A549 (cell line): ENCODE results near the gene RPL13. TPM values are rescaled to one million over a fixed set of nuclear protein-coding genes. Genes with fewer than 3 reads are reported as not detected.

Source experiments
- ATAC-seq, 2 experiments: fragments of 200-7000 bp in 1 of 2; fragments of >200 bp in 1 of 2; cut with Nextera tagmentation in 1 of 2; cut with Tn5 transposase in 1 of 2; 3 replicates each; pipeline versions ENCODE4 v1.8.0 to v1.9.1; 2018 to 2020; ENCODE audit warnings: mild to moderate bottlenecking in 1 of 2, moderate library complexity in 1 of 2
- CTCF ChIA-PET: fragments of 300-600 bp; sonication (Branson Sonifier 250); formaldehyde crosslinking; extraction: SDS; loops from one replicate; lab custom pipeline; 2021; ENCODE audit warnings: antibody characterized with exemption, inconsistent platforms; lab: Yijun Ruan, JAX
- POLR2A ChIA-PET: fragments of 350-600 bp; formaldehyde crosslinking; extraction: SDS; loops from one replicate; lab custom pipeline; 2021; ENCODE audit warnings: antibody characterized with exemption, inconsistent platforms; lab: Yijun Ruan, JAX
- DNase-seq, 2 experiments: peaks; one replicate each; pipeline versions ENCODE4 v3.0.0 to v3.0.0-alpha.2; 2011 to 2016; ENCODE audit warnings: low read depth in 1 of 2, low spot score in 1 of 2
- FAIRE-seq: peaks from 2 replicates; lab custom pipeline; 2011; peaks lifted over from hg19 to GRCh38; lab: Jason Lieb, UNC
- H3K27ac ChIP-seq, 2 experiments: fragments of >200 bp; sonication (Bioruptor Twin); formaldehyde crosslinking; 3 replicates each; pipeline ENCODE4 v1.5.1; 2016 to 2017
- H3K4me1 ChIP-seq: fragments of >200 bp; sonication (Bioruptor Twin); formaldehyde crosslinking; 3 replicates; pipeline ENCODE4 v1.6.1; 2016
- H3K4me2 ChIP-seq: fragments of >200 bp; sonication (Bioruptor Twin); formaldehyde crosslinking; 3 replicates; pipeline ENCODE4 v1.6.1; 2016
- H3K4me3 ChIP-seq: fragments of >200 bp; sonication (Bioruptor Twin); formaldehyde crosslinking; 3 replicates; pipeline ENCODE4 v1.5.1; 2016
- H3K9me3 ChIP-seq: fragments of >200 bp; sonication (Bioruptor Twin); formaldehyde crosslinking; 3 replicates; pipeline ENCODE4 v1.6.1; 2016
- BCL3 ChIP-seq: fragments of >200 bp; sonication (Bioruptor Twin); formaldehyde crosslinking; IDR thresholded peaks from 3 replicates; pipeline ENCODE4 v1.6.1; 2016
- CBX2 ChIP-seq: fragments of 200-600 bp; sonication (generic); IDR thresholded peaks from 2 replicates; pipeline ENCODE4 v1.6.1; 2016; ENCODE audit warnings: low read depth, mild to moderate bottlenecking, borderline replicate concordance
- CBX8 ChIP-seq: fragments of 200-600 bp; sonication (generic); IDR thresholded peaks from 2 replicates; pipeline ENCODE4 v1.6.1; 2016
- CEBPB ChIP-seq, 2 experiments: fragments of >200 bp in 1 of 2; sonication (Bioruptor Twin) in 1 of 2; formaldehyde crosslinking in 1 of 2; IDR thresholded peaks; 2 replicates each; pipeline ENCODE4 v1.6.1; 2012 to 2016
- CHD2 ChIP-seq: fragments of 150-350 bp; IDR thresholded peaks from 2 replicates; pipeline ENCODE4 v1.6.1; 2014; ENCODE audit warnings: low read length; ENCODE audit not compliant: partially characterized antibody
- CHD4 ChIP-seq: fragments of 200-600 bp; sonication (generic); IDR thresholded peaks from 2 replicates; pipeline ENCODE4 v1.6.1; 2016; ENCODE audit warnings: antibody characterized with exemption, mild to moderate bottlenecking, borderline replicate concordance
- EHF ChIP-seq: fragments of 250-450 bp; sonication (Bioruptor Pico); IDR thresholded peaks from 2 replicates; pipeline ENCODE4 v1.5.0; 2020; ENCODE audit warnings: mild to moderate bottlenecking
- EHMT2 ChIP-seq: fragments of 200-600 bp; sonication (generic); IDR thresholded peaks from 2 replicates; pipeline ENCODE4 v1.6.1; 2016; ENCODE audit warnings: antibody characterized with exemption, low read depth, mild to moderate bottlenecking, moderate library complexity
- FOSL2 ChIP-seq, 2 experiments: fragments of 450-650 bp in 1 of 2; fragments of >200 bp in 1 of 2; sonication (Bioruptor Twin) in 1 of 2; formaldehyde crosslinking; IDR thresholded peaks; 2 replicates each; pipeline versions ENCODE4 v1.5.0 to v1.6.1; 2016 to 2020; ENCODE audit warnings: mild to moderate bottlenecking in 1 of 2, moderate library complexity in 1 of 2
- HDAC2 ChIP-seq: fragments of 200-600 bp; sonication (generic); IDR thresholded peaks from 2 replicates; pipeline ENCODE4 v1.6.1; 2016
- HES2 ChIP-seq: fragments of >200 bp; sonication (Bioruptor Twin); formaldehyde crosslinking; IDR thresholded peaks from 2 replicates; pipeline ENCODE4 v1.6.1; 2016
- HOXB13 ChIP-seq: fragments of 250-450 bp; sonication (Bioruptor Pico); IDR thresholded peaks from 2 replicates; pipeline ENCODE4 v1.5.0; 2020; ENCODE audit warnings: low read depth, mild to moderate bottlenecking, moderate library complexity
- HOXB5 ChIP-seq: fragments of 250-450 bp; sonication (Bioruptor Pico); IDR thresholded peaks from 2 replicates; pipeline ENCODE4 v1.5.0; 2020; ENCODE audit warnings: mild to moderate bottlenecking, moderate library complexity
- JUN ChIP-seq, 2 experiments: fragments of >200 bp; sonication (Bioruptor Twin); formaldehyde crosslinking; IDR thresholded peaks; 2 replicates in 1 of 2; 3 replicates in 1 of 2; pipeline ENCODE4 v1.6.1; 2016 to 2017
- KDM1A ChIP-seq: fragments of 200-600 bp; sonication (generic); IDR thresholded peaks from 2 replicates; pipeline ENCODE4 v1.6.1; 2016; ENCODE audit warnings: low read depth, mild to moderate bottlenecking
- KDM5A ChIP-seq: fragments of 200-600 bp; sonication (generic); IDR thresholded peaks from 2 replicates; pipeline ENCODE4 v1.6.1; 2016; ENCODE audit warnings: antibody characterized with exemption, mild to moderate bottlenecking
- NFE2L2 ChIP-seq: fragments of 150-350 bp; conservative IDR thresholded peaks from 2 replicates; pipeline ENCODE4 v1.6.1; 2014; ENCODE audit warnings: low read length
- NPAS2 ChIP-seq: fragments of 250-450 bp; sonication (Bioruptor Pico); IDR thresholded peaks from 2 replicates; pipeline ENCODE4 v1.8.0; 2022; ENCODE audit warnings: mild to moderate bottlenecking, moderate library complexity, borderline replicate concordance
- PHF8 ChIP-seq: fragments of 200-600 bp; sonication (generic); IDR thresholded peaks from 2 replicates; pipeline ENCODE4 v1.6.1; 2016; ENCODE audit warnings: low read depth, mild to moderate bottlenecking, antibody characterized with exemption, moderate library complexity, borderline replicate concordance
- POLR2AphosphoS2 ChIP-seq: conservative IDR thresholded peaks from 2 replicates; pipeline ENCODE4 v1.6.1; 2012; ENCODE audit warnings: low read length, improper control_type of control experiment, inconsistent platforms
- RFX5 ChIP-seq: fragments of 450-650 bp; IDR thresholded peaks from 2 replicates; pipeline ENCODE4 v1.7.1; 2014; ENCODE audit warnings: antibody characterized with exemption, mild to moderate bottlenecking, moderate library complexity
- RNF2 ChIP-seq: fragments of 200-600 bp; sonication (generic); IDR thresholded peaks from 2 replicates; pipeline ENCODE4 v1.6.1; 2016; ENCODE audit warnings: low read depth, mild to moderate bottlenecking, antibody characterized with exemption, moderate library complexity, borderline replicate concordance
- SMC3 ChIP-seq: fragments of >200 bp; sonication (Bioruptor Twin); formaldehyde crosslinking; IDR thresholded peaks from 3 replicates; pipeline ENCODE4 v1.6.1; 2018; ENCODE audit warnings: inconsistent platforms
- SREBF2 ChIP-seq: fragments of 450-650 bp; IDR thresholded peaks from 2 replicates; pipeline ENCODE4 v1.6.1; 2014; ENCODE audit warnings: mild to moderate bottlenecking, moderate library complexity
- TFCP2L1 ChIP-seq: fragments of 250-450 bp; sonication (Bioruptor Pico); IDR thresholded peaks from 2 replicates; pipeline ENCODE4 v1.5.0; 2021; ENCODE audit warnings: mild to moderate bottlenecking
- TP53 ChIP-seq: fragments of 250-450 bp; sonication (Bioruptor Pico); IDR thresholded peaks from 2 replicates; pipeline ENCODE4 v1.5.0; 2021; ENCODE audit warnings: mild to moderate bottlenecking, moderate library complexity
- ZC3H11A ChIP-seq: fragments of 450-650 bp; IDR thresholded peaks from 2 replicates; pipeline ENCODE4 v1.6.1; 2014; ENCODE audit warnings: antibody characterized with exemption, mild to moderate bottlenecking
- ZNF302 ChIP-seq: fragments of 250-450 bp; sonication (Bioruptor Pico); IDR thresholded peaks from 2 replicates; pipeline ENCODE4 v1.9.0; 2021; ENCODE audit warnings: inconsistent platforms, mild to moderate bottlenecking, moderate library complexity
- WGBS: methylation state at CpG from one replicate; pipeline ENCODE4 v1.1.6; 2017; ENCODE audit errors: missing lambda C conversion rate; 5-methylcytosine and 5-hydroxymethylcytosine counted together
- polyA plus RNA-seq, 4 experiments: library from polyadenylated mRNA; depleted of rRNA in 3 of 4; stranded (reverse); fragments of >200 nt; fragmentation: RNase III in 1 of 4; extraction: RNeasy Plus Mini Kit Qiagen cat#74134 plus additional on column Dnase treatment in 1 of 4; gene quantifications; 2 replicates in 3 of 4; 3 replicates in 1 of 4; pipeline ENCODE4 v1.2.3, GENCODE V29; 2011 to 2017
- TF ChIP-seq, protein P1 (sequence below): fragments of 150-350 bp; IDR thresholded peaks from 2 replicates; pipeline ENCODE4 v1.6.1; 2014; ENCODE audit warnings: low read depth, mild to moderate bottlenecking, low read length
- TF ChIP-seq, protein P2 (sequence below): fragments of 200-600 bp; sonication (generic); IDR thresholded peaks from 2 replicates; pipeline ENCODE4 v1.6.1; 2016; ENCODE audit warnings: antibody characterized with exemption, mild to moderate bottlenecking, moderate library complexity

RPL13 gene
- polyA plus RNA-seq, 2 of the 4 experiments (the other 2 are of a cell fraction) = 2,911 to 3,044 TPM

DNA sequence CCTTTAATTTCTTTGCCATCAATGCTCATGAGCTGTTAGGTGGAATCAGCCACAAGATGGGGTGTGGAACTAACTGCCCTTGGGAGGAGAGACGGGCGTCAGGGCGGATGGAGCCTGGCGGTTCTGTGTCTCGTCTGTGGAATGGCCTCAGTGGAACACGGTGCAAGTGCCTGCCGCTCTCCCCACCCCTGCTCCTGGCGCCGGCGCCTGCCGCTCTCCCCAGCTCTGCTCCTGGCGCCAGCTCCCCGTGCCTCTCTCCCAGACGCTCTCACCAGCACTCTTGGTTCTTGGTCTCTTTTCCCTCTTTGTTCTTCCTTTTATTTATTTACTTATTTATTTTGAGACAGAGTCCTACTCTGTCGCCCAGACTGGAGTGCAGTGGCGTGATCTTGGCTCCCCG lies 13.2 kb upstream of the RPL13 start:
- no peak overlapping the region for H3K27ac ChIP-seq
- POLR2A ChIA-PET = no interaction called here
- H3K4me3 ChIP-seq = no peak overlapping the region
- no peak for FAIRE-seq
- no peaks in the 10 kb centered on the region for H3K9me3 ChIP-seq
- H3K4me2 ChIP-seq = no peak overlapping the region
- 96% methylated on average over 17 of the region's 17 CpGs for WGBS
- no peak for ATAC-seq
- no peak for DNase-seq
- H3K4me1 ChIP-seq = no peaks in the 10 kb centered on the region
- TF ChIP-seq PHF8 (no peak), CBX8 (no peak), HDAC2 (no peak), EHMT2 (no peak), RNF2 (no peak), TP53 (no peak), CEBPB (IDR thresholded peaks at IDR 0.05) (no peak), POLR2AphosphoS2 (no peak), EHF (CRISPR knock-in tag) (no peak), SMC3 (no peak), FOSL2 (IDR thresholded peaks at IDR 0.05) (no peak), FOSL2 (CRISPR knock-in tag; IDR thresholded peaks at IDR 0.05) (no peak), KDM1A (no peak), CHD2 (no peak), CBX2 (no peak), CHD4 (no peak), BCL3 (no peak), JUN (IDR thresholded peaks at IDR 0.05) (no peak)
- TF ChIP-seq, protein P1, sequence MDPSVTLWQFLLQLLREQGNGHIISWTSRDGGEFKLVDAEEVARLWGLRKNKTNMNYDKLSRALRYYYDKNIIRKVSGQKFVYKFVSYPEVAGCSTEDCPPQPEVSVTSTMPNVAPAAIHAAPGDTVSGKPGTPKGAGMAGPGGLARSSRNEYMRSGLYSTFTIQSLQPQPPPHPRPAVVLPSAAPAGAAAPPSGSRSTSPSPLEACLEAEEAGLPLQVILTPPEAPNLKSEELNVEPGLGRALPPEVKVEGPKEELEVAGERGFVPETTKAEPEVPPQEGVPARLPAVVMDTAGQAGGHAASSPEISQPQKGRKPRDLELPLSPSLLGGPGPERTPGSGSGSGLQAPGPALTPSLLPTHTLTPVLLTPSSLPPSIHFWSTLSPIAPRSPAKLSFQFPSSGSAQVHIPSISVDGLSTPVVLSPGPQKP = no peak
- TF ChIP-seq, protein P2, sequence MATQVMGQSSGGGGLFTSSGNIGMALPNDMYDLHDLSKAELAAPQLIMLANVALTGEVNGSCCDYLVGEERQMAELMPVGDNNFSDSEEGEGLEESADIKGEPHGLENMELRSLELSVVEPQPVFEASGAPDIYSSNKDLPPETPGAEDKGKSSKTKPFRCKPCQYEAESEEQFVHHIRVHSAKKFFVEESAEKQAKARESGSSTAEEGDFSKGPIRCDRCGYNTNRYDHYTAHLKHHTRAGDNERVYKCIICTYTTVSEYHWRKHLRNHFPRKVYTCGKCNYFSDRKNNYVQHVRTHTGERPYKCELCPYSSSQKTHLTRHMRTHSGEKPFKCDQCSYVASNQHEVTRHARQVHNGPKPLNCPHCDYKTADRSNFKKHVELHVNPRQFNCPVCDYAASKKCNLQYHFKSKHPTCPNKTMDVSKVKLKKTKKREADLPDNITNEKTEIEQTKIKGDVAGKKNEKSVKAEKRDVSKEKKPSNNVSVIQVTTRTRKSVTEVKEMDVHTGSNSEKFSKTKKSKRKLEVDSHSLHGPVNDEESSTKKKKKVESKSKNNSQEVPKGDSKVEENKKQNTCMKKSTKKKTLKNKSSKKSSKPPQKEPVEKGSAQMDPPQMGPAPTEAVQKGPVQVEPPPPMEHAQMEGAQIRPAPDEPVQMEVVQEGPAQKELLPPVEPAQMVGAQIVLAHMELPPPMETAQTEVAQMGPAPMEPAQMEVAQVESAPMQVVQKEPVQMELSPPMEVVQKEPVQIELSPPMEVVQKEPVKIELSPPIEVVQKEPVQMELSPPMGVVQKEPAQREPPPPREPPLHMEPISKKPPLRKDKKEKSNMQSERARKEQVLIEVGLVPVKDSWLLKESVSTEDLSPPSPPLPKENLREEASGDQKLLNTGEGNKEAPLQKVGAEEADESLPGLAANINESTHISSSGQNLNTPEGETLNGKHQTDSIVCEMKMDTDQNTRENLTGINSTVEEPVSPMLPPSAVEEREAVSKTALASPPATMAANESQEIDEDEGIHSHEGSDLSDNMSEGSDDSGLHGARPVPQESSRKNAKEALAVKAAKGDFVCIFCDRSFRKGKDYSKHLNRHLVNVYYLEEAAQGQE = no peak
- CTCF ChIA-PET = interaction anchor here (6.2 kb wide), 1 partner anchor 10 kb away, joined by 41 read pairs; no protein-coding TSS in a partner anchor

GRCh38 chr16:89547860-89548259 lies 12.6 kb upstream of the RPL13 start:
- FAIRE-seq (no peak), DNase-seq (no peak), ATAC-seq (no peak)
- 96% methylated on average over 20 of the region's 20 CpGs for WGBS
- H3K4me2 ChIP-seq = no peak overlapping the region
- CTCF ChIA-PET = interaction anchor here (1.2 to 6.2 kb wide), 2 partner anchors 10 to 11 kb away, joined by 5 to 41 read pairs; no protein-coding TSS in a partner anchor
- no peak overlapping the region for H3K4me3 ChIP-seq
- POLR2A ChIA-PET = no interaction called here
- no peaks in the 10 kb centered on the region for H3K4me1 ChIP-seq
- H3K9me3 ChIP-seq = no peaks in the 10 kb centered on the region
- H3K27ac ChIP-seq = no peak overlapping the region
- TF ChIP-seq JUN (IDR thresholded peaks at IDR 0.05) = no peak
- TF ChIP-seq TFCP2L1 (CRISPR knock-in tag) = no peak
- no peak for TF ChIP-seq ZNF302 (CRISPR knock-in tag)
- no peak for TF ChIP-seq TP53
- no peak for TF ChIP-seq SREBF2
- no peak for TF ChIP-seq CHD2
- TF ChIP-seq ZC3H11A = no peak
- no peak for TF ChIP-seq HDAC2
- TF ChIP-seq, protein P2 = no peak
- TF ChIP-seq CBX2 = no peak
- TF ChIP-seq HOXB13 (CRISPR knock-in tag) = no peak
- TF ChIP-seq RFX5 = no peak
- TF ChIP-seq HOXB5 (CRISPR knock-in tag) = no peak
- TF ChIP-seq NPAS2 (CRISPR knock-in tag) = no peak
- no peak for TF ChIP-seq NFE2L2
- TF ChIP-seq HES2 = no peak
- no peak for TF ChIP-seq KDM5A
